ENCODE results near the gene LYRM4.

Gene LYRM4

GRCh38 chr6:5157621-5158138, 103.1 kb downstream of the LYRM4 start:
- H3K27ac ChIP-seq: peak overlapping the region; percentile 16; the same call in 1 of the 2 replicates
- no peak for TF ChIP-seq CTCF (conservative IDR thresholded peaks at IDR 0.05)

- TF ChIP-seq CTCF (conservative IDR thresholded peaks at IDR 0.05): no peak
- no peak overlapping the region for H3K27ac ChIP-seq
Observed at GRCh38 chr6:5156627-5157026, 104.1 kb downstream of the LYRM4 start.

- no peak for TF ChIP-seq CTCF (conservative IDR thresholded peaks at IDR 0.05)
- no peak overlapping the region for H3K27ac ChIP-seq
Observed at GRCh38 chr6:5155906-5156305, 104.8 kb downstream of the LYRM4 start.

GRCh38 chr6:5153186-5153585, 107.6 kb downstream of the LYRM4 start:
- TF ChIP-seq CTCF (conservative IDR thresholded peaks at IDR 0.05): no peak
- peak overlapping the region; percentile 67; the same call in 1 of the 2 replicates for H3K27ac ChIP-seq

- TF ChIP-seq CTCF (conservative IDR thresholded peaks at IDR 0.05): no peak
- peak overlapping the region; percentile 67 for H3K27ac ChIP-seq
Observed at GRCh38 chr6:5152460-5152859, 108.3 kb downstream of the LYRM4 start.

GRCh38 chr6:5151955-5152401, 108.8 kb downstream of the LYRM4 start:
- TF ChIP-seq CTCF (conservative IDR thresholded peaks at IDR 0.05): no peak
- peak overlapping the region; percentile 67 for H3K27ac ChIP-seq

- TF ChIP-seq CTCF (conservative IDR thresholded peaks at IDR 0.05): no peak
- H3K27ac ChIP-seq: peak overlapping the region; percentile 67
Observed at GRCh38 chr6:5151360-5151954, 109.3 kb downstream of the LYRM4 start.

Measured in VCaP (cell line).